GM18517 (cell line): ENCODE data around the gene AVP.

Experiments used
- ATAC-seq: cut with Tn5 transposase; IDR thresholded peaks from one replicate; pipeline ENCODE4 v1.9.1; 2021; ENCODE audit warnings: mild to moderate bottlenecking, moderate library complexity; ENCODE audit not compliant: unreplicated experiment

The AVP gene

DNA sequence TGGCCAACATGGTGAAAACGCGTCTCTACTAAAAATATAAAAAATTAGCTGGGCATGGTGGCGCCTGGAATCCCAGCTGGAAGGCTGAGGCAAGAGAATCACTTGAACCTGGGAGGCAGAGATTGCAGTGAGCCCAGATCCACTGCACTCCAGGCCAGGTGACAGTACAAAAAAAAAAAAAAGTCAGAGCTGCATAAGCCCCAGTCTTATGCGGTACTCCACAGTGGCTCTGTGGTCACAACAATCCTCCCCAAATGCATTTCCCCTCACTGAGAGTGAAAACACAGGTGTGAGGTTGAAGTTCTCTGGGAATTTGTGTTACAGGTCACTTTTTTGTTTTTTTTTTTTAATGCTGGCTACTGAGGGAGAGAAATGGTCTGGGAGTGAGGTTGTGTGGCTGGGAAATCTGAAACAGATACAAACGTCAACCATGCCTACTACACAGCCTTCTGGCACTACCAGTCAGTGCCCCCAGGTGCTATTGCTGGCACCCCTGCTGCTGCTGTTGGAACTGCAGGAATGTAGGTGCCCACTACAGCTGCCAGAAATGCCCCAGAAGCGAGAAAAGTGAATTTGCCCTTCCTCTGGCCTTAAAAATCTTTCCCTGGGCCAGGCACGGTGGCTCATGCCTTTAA lies 33.0 kb downstream of the AVP start:
- no peak for ATAC-seq

DNA sequence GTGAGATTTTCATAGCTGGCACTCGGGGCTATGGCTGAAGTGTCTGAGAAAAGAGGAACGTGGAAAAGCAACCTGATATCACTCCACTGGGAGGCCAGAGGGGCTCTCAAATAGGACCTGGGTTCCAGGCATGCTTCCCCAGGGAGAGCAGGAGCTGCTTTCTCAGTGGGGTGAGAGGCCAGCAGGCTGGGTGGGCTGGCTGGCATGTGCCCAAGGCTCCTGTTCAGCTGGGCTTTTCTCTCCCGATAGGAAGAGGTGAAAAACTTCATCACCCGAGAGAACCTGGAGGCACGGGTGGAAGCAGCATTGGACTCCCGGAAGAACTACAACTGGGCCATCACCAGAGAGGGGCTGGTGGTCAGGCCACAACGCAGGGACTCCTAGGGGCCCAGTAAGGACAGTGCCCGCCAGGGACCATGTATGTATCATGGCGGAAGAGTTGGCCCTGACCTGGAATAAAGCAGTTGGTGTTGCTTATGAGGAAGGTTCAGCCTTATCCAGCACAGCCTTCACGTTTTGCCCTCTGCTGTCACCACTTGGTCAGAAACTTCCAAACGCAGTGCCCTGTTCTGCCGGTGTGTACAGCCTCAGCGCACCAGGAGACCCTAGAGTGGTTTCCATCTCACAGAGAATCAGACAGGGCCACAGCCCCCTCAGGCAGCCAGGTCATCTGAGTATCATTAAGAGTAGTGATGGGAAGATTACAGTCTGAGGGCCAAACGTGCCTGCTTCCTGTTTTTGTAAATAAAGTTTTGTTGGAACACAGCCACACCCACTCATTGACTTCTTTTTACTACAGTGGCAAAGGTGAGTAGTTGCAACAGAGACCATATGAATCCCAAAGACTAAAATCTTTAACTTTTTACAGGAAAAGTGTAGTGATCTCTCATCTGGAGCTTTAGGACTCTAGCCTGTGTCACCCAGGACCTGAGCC lies 36.8 kb downstream of the AVP start:
- ATAC-seq: no peak

DNA sequence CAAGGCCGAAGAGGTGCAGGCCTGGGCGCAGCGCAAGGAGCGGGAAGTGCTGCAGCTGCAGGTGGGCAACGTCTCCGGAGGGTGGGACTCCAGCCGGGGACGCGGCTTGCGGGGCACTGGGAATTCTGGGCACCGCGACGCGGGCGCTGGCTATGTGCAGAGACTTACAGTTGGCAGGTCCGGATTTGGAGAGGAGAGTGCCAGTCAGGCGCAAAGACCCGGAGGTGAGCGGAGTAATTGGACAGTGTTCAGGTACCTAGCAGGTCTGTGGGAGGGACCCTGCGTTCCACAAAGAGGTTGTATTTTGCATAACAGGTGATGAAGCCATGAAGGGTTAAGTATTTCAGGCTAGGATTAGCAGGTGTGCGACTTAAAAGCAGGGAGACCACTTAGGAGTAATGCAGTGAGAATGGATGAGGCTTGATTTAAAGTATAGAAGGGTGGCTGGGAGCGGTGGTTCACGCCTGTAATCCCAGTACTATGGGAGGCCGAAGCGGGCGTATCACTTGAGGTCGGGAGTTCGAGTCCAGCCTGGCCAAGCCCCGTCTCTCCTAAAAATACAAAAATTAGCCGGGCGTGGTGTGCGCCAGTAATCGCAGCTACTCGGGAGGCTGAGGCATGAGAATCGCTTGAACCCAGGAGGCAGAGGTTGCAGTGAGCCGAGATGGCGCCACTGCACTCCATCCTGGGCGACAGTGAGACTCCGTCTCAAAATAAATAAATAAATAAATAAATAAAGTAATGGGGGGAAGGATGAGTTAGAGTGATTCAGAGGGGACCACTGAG lies 37.7 kb downstream of the AVP start:
- no peak for ATAC-seq

DNA sequence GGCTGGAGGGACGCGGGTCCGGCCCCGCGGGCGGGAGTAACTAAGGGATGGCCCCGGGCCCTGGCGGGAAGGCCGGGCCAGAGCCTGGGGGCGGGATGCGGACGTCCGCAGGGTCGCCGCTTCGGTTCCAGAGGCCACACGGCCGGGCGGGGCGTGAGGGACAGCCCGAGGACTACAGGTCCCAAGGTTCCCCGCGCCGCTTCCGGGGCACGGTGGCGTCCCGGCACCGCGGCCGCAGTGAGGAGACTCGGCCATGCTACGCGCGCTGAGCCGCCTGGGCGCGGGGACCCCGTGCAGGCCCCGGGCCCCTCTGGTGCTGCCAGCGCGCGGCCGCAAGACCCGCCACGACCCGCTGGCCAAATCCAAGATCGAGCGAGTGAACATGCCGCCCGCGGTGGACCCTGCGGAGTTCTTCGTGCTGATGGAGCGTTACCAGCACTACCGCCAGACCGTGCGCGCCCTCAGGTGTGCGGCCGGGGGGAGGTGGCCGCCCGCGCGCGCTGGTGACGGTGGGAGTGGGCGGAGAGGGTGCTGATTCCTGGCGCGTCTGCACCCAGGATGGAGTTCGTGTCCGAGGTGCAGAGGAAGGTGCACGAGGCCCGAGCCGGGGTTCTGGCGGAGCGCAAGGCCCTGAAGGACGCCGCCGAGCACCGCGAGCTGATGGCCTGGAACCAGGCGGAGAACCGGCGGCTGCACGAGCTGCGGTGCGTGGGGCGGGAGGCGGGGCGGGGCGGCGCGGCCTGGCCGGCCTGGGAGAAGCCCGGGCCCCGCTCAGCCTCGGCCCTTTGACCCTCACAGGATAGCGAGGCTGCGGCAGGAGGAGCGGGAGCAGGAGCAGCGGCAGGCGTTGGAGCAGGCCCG lies 38.5 kb downstream of the AVP start, which contains the start of gene MRPS26:
TSS of gene MRPS26 (plus strand) at position 237 of the 861 bp plus-strand sequence. CDS start at position 254, 17 bp downstream.
- ATAC-seq: peak; percentile 78

DNA sequence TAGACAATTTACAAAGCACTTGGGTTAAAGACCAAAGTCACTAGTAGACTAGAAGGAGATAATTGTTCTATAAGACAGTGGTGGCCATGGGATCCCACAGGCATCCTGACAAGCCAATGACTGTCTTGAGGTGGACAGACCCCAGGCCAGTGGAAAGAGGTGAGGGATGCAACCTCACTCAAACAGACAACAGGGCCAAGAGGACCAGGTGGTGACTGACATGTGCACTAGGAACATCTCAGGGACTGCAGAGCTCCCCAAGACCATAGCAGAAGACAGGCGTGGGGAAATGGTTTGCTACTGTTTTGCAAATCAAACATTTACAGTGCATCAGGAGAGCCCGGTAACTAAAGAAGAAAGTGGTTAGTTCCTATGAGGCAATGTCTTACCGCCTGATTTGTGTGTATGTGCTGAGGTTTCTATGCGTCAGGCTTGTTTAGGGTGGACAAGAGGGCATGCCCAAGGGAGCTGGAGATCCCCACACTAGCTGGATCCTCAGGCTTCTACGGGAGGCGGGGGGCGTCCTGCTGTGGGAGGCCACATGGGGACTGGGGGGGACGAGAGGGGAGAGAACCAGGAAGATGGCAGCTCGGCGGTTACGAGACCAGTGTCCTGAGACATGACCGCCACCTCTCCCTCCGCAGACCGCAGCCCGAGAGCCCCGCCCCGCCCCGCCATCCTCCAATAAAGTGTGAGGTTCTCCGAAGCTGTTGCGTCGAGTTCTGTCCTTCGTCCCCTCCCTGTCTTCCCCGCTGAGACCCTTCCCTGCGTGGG lies 39.3 kb downstream of the AVP start:
- peak; percentile 43 for ATAC-seq

DNA sequence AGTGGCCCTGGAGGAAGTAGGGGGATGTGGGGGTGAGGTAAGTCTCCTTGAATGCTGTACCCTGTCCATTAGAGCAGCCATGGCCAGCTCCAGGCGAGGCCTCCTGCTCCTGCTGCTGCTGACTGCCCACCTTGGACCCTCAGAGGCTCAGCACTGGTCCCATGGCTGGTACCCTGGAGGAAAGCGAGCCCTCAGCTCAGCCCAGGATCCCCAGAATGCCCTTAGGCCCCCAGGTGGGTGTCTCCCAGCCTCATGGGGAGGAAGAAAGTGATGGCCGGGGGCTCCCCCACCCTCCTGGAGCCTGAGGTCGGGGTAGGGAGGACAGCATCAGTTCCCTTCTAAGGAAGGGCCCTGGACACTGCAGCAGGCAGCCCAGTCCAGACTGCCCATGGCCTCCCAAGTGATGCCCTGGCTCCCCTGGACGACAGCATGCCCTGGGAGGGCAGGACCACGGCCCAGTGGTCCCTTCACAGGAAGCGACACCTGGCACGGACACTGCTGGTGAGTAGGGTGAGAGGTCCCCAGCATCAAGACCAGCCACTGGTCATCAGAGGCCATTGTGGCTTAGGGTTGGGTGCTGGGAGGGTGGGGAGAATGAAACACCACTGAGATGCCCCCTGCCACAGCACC lies 40.1 kb downstream of the AVP start:
- ATAC-seq: no peak

DNA sequence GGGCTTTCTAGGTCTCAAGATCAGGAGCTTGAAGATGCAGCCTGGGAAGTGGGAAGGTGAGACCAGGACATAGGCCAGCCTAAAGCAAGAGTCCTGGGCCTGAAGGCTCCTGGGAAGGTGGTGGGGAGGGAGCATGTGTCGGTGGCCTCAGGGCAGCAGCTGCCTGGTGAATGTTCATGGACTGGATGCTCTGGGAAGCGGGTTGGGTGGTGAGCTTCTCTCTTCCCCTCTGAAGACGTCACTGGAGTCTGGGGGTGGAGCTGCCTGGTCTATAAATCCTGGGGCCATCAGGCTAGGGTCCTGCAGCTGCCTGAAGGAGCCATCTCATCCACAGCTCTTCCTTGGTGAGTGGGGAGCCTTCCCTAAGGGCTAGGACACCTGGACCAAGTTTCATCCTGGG lies 41.2 kb downstream of the AVP start, which contains the start of gene GNRH2:
TSS of gene GNRH2 (plus strand) at position 301 of the 400 bp plus-strand sequence. CDS start 793 bp downstream, outside the sequence.
- ATAC-seq: no peak

DNA sequence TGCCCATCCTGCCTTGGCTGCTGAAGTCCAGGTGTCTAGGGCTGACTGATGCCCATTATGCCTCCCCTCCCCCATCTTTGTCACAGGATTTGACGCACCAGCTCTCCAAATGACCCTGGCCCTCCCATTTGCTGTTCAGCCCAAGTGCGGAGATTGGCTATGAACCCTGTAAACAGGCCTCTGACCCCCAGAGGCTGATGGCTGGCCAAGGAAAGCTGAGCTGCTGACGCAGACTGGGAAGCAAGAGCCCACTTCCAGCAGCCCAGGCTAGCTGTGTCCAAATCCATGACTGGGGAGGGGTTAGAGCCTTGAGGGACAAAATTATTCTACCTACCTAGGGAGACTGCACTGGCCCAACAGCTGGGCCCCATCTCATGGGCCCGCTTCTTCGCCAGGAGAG lies 41.9 kb downstream of the AVP start:
- ATAC-seq: no peak

DNA sequence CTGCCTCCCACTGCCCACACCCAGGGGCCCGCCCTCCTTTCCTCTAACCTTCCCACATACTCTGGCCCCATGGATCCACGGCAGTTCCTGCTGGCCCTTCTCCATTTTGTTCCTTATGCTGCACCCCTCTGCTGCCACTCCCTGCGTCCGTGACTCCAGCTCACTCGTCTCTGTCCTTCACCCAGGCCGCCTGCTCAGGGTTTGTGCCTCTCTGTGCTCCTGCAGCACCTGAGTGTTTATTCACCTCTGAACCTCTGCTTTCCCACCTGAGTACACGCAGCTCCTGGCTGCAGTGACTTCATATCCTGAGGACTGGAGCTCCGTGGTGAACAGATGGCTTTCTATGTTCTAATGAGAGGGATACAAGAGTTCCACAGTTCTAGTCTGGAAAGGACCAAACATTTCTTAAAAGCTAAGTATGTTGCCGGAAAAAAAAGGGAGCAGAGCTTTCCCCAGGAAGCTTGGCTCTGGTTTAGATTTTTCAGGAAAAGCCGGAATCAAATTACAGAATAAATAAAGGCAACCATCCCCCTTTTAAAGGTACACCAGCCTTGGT lies 42.6 kb downstream of the AVP start:
- no peak for ATAC-seq

DNA sequence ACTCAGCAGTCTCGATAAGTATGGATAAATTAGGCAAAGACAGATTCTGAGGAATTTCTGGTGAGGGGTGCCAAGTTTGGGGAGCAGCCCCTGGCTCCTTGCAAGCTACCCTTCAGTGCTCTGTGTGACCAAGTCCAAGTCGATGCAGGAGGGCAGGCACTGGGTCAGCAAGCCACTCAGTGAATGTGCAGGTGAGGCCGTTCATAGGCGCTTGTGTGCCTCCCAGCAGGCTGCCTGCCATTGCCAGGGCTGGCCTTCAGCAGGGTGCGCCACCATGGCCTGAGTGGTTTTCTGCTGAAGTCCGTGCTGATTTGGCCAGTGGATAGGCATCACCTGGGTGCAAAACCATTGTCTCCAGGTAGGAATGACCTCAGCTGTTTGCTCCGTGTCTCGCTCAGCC lies 44.4 kb downstream of the AVP start:
- ATAC-seq: no peak

DNA sequence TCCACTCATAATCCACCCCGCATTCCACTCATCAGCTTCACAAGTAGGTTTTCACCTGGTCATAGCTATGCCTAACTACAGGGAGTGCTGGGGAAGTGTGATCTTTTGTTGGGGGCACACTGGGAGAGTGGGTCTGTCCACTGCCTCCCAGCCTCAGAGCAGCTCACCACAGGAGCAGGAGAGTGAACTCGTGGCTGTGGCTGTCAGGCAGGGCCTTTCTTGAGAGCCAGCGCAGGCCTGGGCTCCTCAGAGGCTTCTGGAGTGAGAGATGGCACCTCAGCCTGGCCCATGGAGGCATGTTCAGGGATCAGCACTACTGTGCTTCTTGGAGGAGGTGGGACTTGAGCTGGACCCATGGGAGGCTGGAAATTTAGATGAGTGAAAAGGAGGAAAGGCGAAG lies 45.1 kb downstream of the AVP start:
- no peak for ATAC-seq

DNA sequence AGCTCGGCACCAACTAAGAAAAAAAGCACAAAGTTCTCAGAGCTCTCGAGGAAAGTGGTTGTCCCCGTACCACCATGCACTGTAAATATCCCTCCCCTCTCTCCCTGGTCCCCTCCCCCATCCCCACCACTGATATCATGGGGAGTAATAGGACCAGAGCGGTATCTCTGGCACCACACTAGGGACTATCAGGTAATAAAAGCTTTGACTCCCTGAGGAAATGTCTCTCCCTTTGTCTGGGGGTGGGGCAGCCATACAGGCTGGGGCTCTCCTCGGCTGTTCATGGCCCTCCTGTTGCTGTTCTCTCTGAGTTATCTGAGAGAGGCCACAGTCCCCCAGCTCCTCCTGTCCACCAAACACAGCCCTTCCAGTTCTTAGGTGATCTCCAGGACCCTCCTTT lies 46.1 kb downstream of the AVP start:
- ATAC-seq: no peak

DNA sequence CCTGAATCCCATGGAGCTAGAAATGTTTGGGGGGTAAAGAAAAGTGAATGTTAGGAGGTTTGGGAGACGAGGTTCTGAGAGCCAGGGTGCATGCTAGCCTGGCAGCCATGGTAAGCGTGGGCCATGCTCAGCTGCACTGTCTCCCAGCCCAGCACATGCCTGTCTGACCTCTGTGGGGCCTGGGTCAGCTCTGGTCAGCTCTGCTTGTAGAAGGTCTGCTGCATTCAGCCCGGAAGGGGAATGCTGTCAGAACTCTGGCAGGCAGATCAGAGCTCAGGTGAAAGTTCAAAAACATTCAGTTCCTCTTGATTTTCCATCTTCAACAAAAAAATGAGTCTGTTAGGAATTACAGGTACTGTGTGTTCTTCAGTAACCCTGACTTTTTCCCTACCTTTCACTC lies 46.9 kb downstream of the AVP start:
- ATAC-seq: no peak

DNA sequence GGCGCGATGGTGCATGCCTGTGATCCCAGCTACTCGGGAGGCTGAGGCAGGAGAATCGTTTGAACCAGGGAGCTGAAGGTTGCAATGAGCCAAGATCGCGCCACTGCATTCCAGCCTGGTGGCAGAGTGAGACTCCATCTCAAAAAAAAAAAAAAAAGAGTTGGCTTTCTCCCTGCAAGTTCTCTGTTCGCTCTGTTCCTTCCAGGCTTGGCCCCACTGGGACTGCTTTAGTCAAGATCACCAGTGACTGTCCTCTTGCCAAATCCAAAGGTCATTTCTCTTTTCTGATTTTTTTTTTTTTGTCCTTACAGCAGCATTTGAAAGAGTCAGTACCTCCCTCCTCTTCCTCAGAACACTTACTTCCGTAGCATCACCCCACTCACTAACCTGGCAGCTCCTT lies 51.9 kb downstream of the AVP start:
- no peak for ATAC-seq
